Astrocyte (in vitro differentiated cells and primary cell): ENCODE data around the gene ENOX1. TPM values are rescaled to one million over a fixed set of nuclear protein-coding genes. Genes with fewer than 3 reads are reported as not detected.

Experiments used
- DNase-seq: peaks from one replicate; pipeline ENCODE4 v3.0.0-alpha.2; 2010; ENCODE audit warnings: low read depth
- FAIRE-seq: peaks from 2 replicates; lab custom pipeline; 2011; peaks lifted over from hg19 to GRCh38; lab: Jason Lieb, UNC
- H2AFZ ChIP-seq: 2 replicates; pipeline ENCODE4 v1.6.0; 2012; ENCODE audit warnings: low read depth, low read length, inconsistent platforms
- H3K27ac ChIP-seq: 2 replicates; pipeline ENCODE4 v1.5.1; 2011; ENCODE audit warnings: low read depth, low read length, inconsistent platforms
- H3K27me3 ChIP-seq: 2 replicates; pipeline ENCODE4 v1.6.0; 2011; ENCODE audit warnings: low read length, inconsistent platforms; ENCODE audit not compliant: insufficient read depth
- H3K36me3 ChIP-seq: 2 replicates; pipeline ENCODE4 v1.5.1; 2011; ENCODE audit warnings: low read length, inconsistent platforms; ENCODE audit not compliant: insufficient read depth
- H3K4me1 ChIP-seq: 2 replicates; pipeline ENCODE4 v1.5.1; 2011; ENCODE audit warnings: low read length, inconsistent platforms; ENCODE audit not compliant: insufficient read depth
- H3K4me2 ChIP-seq: 2 replicates; pipeline ENCODE4 v1.6.0; 2012; ENCODE audit warnings: low read length, inconsistent platforms
- H3K4me3 ChIP-seq: 2 replicates; pipeline ENCODE4 v1.5.1; 2011; ENCODE audit warnings: low read depth, mild to moderate bottlenecking, low read length, inconsistent platforms; ENCODE audit not compliant: insufficient read depth
- H3K79me2 ChIP-seq: 2 replicates; pipeline ENCODE4 v1.6.0; 2012; ENCODE audit warnings: mild to moderate bottlenecking, low read length, inconsistent platforms; ENCODE audit not compliant: insufficient read depth
- H3K9ac ChIP-seq: 2 replicates; pipeline ENCODE4 v1.6.0; 2012; ENCODE audit warnings: mild to moderate bottlenecking, low read length, inconsistent platforms
- H3K9me3 ChIP-seq: 2 replicates; pipeline ENCODE4 v1.5.1; 2012; ENCODE audit warnings: low read depth, mild to moderate bottlenecking, low read length, inconsistent platforms; ENCODE audit not compliant: insufficient read depth
- H4K20me1 ChIP-seq: 2 replicates; pipeline ENCODE4 v1.6.0; 2012; ENCODE audit warnings: low read length, inconsistent platforms; ENCODE audit not compliant: insufficient read depth
- H3K27ac Mint-ChIP-seq: one replicate; pipeline ENCODE4 v1.8.0; 2021; ENCODE audit warnings: mild to moderate bottlenecking, mixed read lengths; ENCODE audit not compliant: unreplicated experiment
- H3K27me3 Mint-ChIP-seq: one replicate; pipeline ENCODE4 v1.8.0; 2021; ENCODE audit warnings: low read depth, mixed read lengths; ENCODE audit not compliant: unreplicated experiment
- H3K36me3 Mint-ChIP-seq: one replicate; pipeline ENCODE4 v1.8.0; 2021; ENCODE audit warnings: low read depth, mixed read lengths; ENCODE audit not compliant: unreplicated experiment
- H3K4me1 Mint-ChIP-seq: one replicate; pipeline ENCODE4 v1.8.0; 2021; ENCODE audit warnings: low read depth, mixed read lengths; ENCODE audit not compliant: unreplicated experiment
- H3K4me3 Mint-ChIP-seq: one replicate; pipeline ENCODE4 v1.8.0; 2021; ENCODE audit warnings: mild to moderate bottlenecking, moderate library complexity, mixed read lengths; ENCODE audit not compliant: unreplicated experiment
- H3K9me3 Mint-ChIP-seq: one replicate; pipeline ENCODE4 v1.8.0; 2021; ENCODE audit warnings: mild to moderate bottlenecking, mixed read lengths; ENCODE audit not compliant: unreplicated experiment
- CTCF ChIP-seq: IDR thresholded peaks from 2 replicates; pipeline ENCODE4 v1.5.1; 2011; ENCODE audit warnings: low read depth, mild to moderate bottlenecking, inconsistent platforms, low read length, moderate library complexity; ENCODE audit not compliant: insufficient read depth
- EZH2 ChIP-seq: IDR thresholded peaks from 2 replicates; pipeline ENCODE4 v1.6.1; 2012; ENCODE audit warnings: mild to moderate bottlenecking, low read length, inconsistent platforms; ENCODE audit not compliant: insufficient read depth
- total RNA-seq: library from RNA; stranded (reverse); gene quantifications from 2 replicates; pipeline ENCODE4 v1.2.1, GENCODE V29; 2021

Gene ENOX1
- total RNA-seq, 1 donor from 2014 or later, result 2.3 TPM

- Histone ChIP-seq H3K4me2 (no peak overlapping the region), H3K27me3 (no peaks in the 10 kb centered on the region), H3K36me3 (no peaks in the 10 kb centered on the region), H3K79me2 (no peaks in the 10 kb centered on the region), H3K9me3 (no peaks in the 10 kb centered on the region), H3K9ac (no peak overlapping the region), H3K4me1 (peaks cover 6% of the 10 kb centered on the region), H2AFZ (no peak overlapping the region), H3K27ac (no peak overlapping the region), H4K20me1 (no peaks in the 10 kb centered on the region), H3K4me3 (no peak overlapping the region)
- peaks cover 2% of the 10 kb centered on the region for H3K27me3 Mint-ChIP-seq
- no peak for DNase-seq
- no peaks in the 10 kb centered on the region for H3K9me3 Mint-ChIP-seq
- no peak overlapping the region for H3K4me3 Mint-ChIP-seq
- peaks cover 4% of the 10 kb centered on the region for H3K4me1 Mint-ChIP-seq
- H3K36me3 Mint-ChIP-seq, result peaks cover 1% of the 10 kb centered on the region
- no peak for TF ChIP-seq CTCF
- TF ChIP-seq EZH2, result no peak
- FAIRE-seq, result no peak
- H3K27ac Mint-ChIP-seq, result no peak overlapping the region
Measured at GRCh38 chr13:43357564-43357963, 429.2 kb downstream of the ENOX1 start.

GRCh38 chr13:43356567-43356966, 430.2 kb downstream of the ENOX1 start:
- Mint-ChIP-seq H3K4me3 (no peak overlapping the region), H3K27me3 (peaks cover 2% of the 10 kb centered on the region), H3K36me3 (peaks cover 1% of the 10 kb centered on the region), H3K27ac (no peak overlapping the region), H3K4me1 (peaks cover 4% of the 10 kb centered on the region), H3K9me3 (no peaks in the 10 kb centered on the region)
- Histone ChIP-seq H3K4me3 (no peak overlapping the region), H3K9ac (no peak overlapping the region), H3K79me2 (no peaks in the 10 kb centered on the region), H3K27me3 (no peaks in the 10 kb centered on the region), H3K9me3 (no peaks in the 10 kb centered on the region), H3K36me3 (no peaks in the 10 kb centered on the region), H2AFZ (no peak overlapping the region), H3K27ac (no peak overlapping the region), H3K4me1 (peaks cover 6% of the 10 kb centered on the region), H3K4me2 (no peak overlapping the region), H4K20me1 (no peaks in the 10 kb centered on the region)
- no peak for FAIRE-seq
- TF ChIP-seq EZH2 (no peak), CTCF (no peak)
- no peak for DNase-seq

- H3K27me3 ChIP-seq, result no peaks in the 10 kb centered on the region
- Mint-ChIP-seq H3K4me1 (peaks cover 3% of the 10 kb centered on the region), H3K27ac (no peak overlapping the region), H3K9me3 (no peaks in the 10 kb centered on the region), H3K4me3 (no peak overlapping the region), H3K27me3 (peaks cover 2% of the 10 kb centered on the region), H3K36me3 (peaks cover 1% of the 10 kb centered on the region)
- FAIRE-seq, result no peak
- H3K4me1 ChIP-seq, result peaks cover 1% of the 10 kb centered on the region
- no peaks in the 10 kb centered on the region for H3K36me3 ChIP-seq
- no peak for DNase-seq
- TF ChIP-seq CTCF, result no peak
- no peak for TF ChIP-seq EZH2
- H3K9ac ChIP-seq, result no peak overlapping the region
- H3K9me3 ChIP-seq, result no peaks in the 10 kb centered on the region
- H4K20me1 ChIP-seq, result no peaks in the 10 kb centered on the region
- no peak overlapping the region for H3K27ac ChIP-seq
- H2AFZ ChIP-seq, result no peak overlapping the region
- H3K79me2 ChIP-seq, result no peaks in the 10 kb centered on the region
- no peak overlapping the region for H3K4me3 ChIP-seq
- no peak overlapping the region for H3K4me2 ChIP-seq
Measured at GRCh38 chr13:43355774-43356173, 431.0 kb downstream of the ENOX1 start.
